HG02840 (cell line): Measurements from ENCODE around the gene WDR83.
"Not testable (repeated sequence)": the region's sequence is repeated elsewhere in the genome, so short reads cannot be mapped to it uniquely, and the experiment has no call there.

Source experiments
- ATAC-seq: cut with Tn5 transposase; IDR thresholded peaks from one replicate; pipeline ENCODE4 v1.9.1; 2021; ENCODE audit warnings: mild to moderate bottlenecking, moderate library complexity, moderate number of reproducible peaks; ENCODE audit not compliant: unreplicated experiment, low FRiP score

Gene WDR83

DNA sequence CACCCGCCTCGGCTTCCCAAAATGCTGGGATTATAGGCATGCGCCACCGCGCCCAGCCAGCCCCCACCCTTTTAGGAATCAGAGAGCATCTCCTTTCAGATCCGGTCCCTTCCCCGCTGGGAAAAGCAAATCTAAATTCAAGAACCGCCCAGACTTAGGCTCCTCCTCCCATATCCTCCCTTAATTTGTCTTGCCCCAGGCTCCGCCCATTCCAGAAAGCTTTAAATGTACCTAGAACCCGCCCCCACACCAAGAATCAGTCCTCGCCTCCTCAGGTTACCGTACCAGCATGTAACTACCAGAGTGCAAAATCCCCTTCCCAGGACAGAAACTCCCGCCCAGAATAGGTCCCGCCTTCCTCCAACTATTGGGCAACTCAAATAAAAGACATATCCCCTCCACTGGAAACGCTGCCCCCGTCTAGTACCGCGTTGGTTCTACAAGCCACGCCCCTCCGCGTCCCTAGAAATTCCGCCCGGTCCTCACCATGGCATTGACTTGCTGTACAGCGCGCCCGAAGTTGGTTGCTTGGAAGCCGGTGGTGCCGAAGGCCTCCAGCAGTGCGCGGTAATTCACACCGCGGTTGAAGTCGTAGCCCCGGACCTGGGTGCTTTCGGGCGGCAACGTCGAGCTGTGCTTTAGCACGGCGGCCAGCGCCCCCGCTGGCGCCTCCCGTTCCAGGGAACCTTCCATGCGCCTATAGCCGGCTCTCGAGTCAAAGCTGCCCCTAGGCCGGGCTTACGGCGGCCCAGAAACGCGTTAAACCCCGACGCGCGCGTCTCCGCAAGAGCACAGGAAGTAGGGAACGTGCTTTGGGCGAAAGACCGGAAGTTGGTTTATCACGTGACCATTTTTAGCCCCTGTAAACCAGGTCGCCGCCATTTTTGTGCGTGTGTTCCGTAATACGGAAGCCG, 14.7 kb downstream of the WDR83 start, which contains the start of gene DHPS:
Gene DHPS (minus strand): TSS at position 807 of the 914 bp plus-strand sequence. CDS start 114 bp downstream, at position 693.
- ATAC-seq, result peak; percentile 77

DNA sequence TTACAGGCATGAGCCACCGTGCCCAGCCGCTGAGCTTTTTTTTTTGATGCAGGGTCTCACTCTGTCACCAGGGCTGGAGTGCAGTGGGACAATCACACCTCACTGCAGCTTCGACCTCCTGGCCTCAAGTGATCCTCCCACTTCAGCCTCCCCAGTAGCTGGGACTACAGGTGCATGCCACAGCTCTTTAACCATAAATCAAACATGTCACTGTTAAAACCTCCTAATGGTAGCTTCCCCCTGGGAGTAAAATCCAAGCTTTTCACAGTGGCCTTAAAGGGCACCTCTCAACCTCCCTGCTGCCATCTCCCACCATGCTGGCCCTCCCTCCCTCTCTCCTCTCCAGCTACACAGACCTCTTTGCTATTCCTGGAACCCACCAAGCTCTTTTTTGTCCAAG, 19.2 kb downstream of the WDR83 start:
- no peak for ATAC-seq

DNA sequence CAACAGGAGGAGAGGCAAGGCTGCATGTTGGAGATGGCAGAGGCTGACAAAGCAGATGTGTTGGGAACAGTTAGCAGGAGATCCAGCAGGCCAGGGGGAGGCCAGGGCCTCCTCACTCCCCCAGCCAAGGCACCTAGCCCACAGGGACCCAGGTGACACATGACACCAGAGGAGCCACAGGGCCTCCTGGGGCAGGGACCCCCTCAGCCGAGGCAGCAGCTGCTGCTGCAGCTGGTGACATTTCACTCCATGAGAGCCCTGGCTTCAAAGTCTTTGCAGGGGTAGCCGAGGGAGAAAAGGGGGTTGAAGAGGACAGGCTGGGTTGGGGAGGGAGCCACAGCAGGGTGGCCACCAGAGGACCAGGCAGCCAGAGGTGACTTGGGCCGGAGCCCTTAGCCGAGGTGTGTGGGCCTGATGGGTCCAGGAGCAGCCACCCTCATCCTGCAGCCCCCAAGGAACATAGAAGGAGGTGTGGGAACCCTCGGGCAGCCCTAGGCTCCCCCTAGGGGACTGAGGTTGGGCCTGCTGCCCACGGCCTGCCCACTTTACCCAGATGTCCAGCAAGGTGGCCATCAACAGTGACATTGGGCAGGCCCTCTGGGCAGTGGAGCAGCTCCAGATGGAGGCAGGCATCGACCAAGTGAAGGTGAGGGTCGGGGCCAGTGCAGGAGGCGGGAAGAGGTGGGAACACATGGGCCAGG, 21.0 kb downstream of the WDR83 start, which contains the start of gene GNG14:
Gene GNG14 (plus strand): TSS at position 503 of the 701 bp plus-strand sequence. CDS start 51 bp downstream, at position 554.
- ATAC-seq, result no peak

DNA sequence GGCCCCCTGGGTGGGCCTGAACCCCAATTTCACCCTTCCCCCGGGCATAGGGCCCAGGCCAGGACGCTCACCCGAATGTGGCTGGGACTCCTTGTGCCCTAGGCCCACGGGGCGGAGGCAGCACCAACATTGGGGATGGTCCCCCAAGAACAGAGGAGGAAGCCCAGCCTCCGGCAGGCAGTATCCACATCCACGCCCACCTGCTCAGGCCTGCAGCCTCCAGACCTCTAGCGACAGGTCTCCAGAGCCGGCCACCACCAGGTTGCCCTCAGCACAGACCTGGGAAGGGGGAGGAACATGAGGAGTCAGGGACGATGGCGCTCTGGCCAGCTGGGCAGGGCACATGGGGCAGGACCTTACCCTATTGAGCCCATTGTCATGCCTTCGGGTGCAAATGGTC, 22.4 kb downstream of the WDR83 start:
- ATAC-seq, result no peak

DNA sequence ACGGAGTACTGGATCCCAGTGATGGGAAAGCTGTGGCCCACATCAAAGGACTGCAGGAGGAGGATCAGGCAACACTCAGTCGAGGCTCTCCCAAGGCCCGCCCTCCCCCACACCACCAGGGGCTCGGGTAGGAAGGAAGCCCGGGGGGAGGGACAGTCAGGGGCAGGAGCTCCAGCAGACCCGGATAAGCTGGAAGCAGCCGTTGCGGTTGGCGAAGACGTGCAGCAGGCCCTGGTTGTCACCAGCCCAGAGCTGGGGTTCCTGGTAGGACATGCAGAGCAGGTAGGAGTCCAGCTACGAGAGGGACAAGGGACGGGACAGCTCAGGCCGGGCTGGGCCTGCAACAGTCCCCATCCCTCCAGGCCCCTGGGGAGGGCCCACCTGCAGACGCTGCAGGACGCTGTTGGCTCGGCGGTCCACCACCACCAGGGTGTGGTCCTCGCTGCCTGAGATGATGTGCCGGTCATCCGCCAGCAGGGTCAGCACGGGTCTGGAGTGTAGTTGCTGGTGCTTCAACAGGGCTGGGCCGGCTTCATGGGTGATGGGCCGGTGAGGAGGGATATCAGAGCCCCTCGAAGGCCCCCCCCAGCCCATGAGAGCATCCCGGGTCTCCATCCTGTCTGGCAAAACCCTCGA, 23.1 kb downstream of the WDR83 start:
- no peak for ATAC-seq

DNA sequence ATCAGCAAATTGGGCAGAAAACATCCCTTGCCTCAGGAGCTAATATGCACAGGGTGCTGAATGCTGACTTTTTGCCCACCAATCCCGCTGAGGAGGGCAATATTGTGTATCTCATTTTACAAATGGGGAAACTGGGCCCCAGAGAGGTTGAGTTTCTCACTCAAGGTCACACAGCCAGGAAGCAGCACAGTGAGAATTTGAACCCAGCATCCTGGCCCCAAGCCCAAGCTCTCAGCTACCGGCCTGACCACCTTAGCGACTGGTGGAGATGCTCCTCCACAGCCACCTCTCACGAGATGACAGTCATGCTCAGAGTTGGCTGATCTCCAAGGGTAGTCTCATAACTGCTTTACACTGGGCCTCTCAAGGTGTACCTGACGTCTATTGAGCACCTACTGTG, 26.4 kb downstream of the WDR83 start:
- no peak for ATAC-seq

DNA sequence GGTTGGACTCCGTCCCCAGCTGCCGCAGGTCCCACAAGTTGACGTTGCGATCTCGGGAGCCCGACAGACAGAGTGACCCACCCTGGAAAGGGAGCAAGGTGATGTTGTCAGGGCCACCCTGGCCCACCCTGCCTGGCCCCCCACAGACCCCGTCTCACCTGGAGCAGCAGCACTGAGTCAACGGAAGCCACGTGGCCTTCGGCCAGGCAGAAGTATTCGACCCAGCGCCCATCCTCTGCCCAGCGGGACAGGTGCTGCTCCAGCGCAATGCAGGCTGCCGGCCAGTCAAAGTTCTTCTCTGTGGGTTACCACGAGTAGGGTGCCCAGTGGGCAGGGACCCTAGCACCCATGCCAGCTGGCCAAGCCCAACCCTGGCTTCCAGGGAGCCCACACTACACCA, 28.0 kb downstream of the WDR83 start:
- no peak for ATAC-seq

DNA sequence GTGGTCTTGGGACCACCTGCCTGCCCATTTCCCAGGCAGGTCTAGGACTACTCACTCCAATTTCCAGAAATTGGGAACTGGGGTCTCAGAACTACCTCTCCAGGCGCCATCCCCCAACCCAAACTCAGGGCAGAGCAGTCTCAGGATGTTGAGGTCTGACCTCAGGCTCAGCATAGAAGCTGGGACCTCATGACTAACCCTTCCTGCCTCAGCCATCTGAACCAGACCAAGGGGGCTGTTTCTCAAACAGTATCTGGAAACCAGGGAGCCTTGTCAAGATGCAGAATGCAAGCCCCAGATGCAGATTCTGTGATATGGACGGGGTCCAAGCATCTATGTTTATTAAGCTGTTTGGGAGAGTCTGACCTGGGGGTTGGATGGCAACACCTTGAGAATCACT, 28.5 kb downstream of the WDR83 start:
- no peak for ATAC-seq

DNA sequence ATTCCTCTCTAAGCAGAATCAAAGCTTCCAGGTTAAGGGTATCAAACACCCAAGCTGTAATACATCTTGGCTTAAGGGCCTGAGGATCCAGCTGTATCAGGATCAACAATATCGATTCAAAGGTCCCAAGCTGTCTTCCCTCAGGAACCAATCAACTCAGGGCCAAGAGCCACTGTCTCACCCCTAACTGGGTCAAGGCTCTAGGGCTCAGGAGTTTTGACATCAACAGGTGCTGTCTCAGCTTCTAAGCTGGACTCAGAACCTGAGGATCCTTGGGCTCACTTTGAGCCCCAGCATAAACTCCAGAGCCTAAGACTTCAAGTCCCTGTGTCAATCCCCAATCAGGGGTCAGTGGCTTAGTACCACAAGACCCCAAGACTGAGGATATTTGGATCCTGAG, 28.9 kb downstream of the WDR83 start:
- no peak for ATAC-seq

DNA sequence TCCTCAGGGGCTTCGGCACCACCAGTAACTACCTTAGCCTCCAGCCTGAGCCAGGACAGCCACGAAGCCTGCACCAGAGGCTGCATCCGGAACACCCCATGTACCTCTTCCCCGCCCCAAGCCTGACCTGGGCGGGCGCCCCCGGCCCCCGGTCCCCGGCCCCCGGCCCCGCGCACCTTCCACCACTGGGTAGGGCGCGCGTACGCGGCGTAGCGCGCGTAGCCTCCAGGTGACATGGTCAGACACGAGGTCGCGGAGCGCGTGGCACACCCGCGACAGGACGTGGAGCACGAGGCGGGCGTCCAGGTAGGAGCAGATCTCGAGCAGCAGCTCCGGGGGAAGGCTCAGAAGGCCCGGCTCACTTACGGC, 29.4 kb downstream of the WDR83 start:
- peak; percentile 16 for ATAC-seq

GRCh38 chr19:12696366-12697335, 30.0 kb downstream of the WDR83 start, which contains the start of gene FBXW9:
FBXW9 (minus strand) TSS chr19:12696631; CDS start chr19:12696581, 50 bp downstream.
- ATAC-seq, result peak; percentile 75

GRCh38 chr19:12697425-12697824, 30.8 kb downstream of the WDR83 start:
- not testable (repeated sequence) for ATAC-seq

DNA sequence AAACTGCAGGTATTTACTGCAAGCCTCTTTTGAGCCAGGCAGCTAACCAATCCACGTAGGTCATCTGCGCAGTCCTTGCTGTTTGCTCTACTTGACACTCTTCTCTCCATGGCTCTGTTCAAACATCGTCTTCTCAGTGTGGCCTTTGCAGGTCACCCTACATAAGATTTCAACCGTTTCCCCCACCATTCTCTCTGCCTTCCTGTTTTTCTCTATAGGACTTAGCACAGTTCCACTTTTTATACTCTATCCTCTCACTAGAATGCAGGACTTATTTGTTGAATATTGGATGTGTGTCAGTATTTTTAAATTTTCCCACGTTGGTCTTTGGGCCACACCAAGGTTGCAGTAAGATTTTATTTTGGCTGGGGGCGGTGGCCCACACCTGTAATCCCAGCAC, 31.5 kb downstream of the WDR83 start:
- no peak for ATAC-seq

GRCh38 chr19:12701596-12702282, 35.1 kb downstream of the WDR83 start:
- no peak for ATAC-seq

DNA sequence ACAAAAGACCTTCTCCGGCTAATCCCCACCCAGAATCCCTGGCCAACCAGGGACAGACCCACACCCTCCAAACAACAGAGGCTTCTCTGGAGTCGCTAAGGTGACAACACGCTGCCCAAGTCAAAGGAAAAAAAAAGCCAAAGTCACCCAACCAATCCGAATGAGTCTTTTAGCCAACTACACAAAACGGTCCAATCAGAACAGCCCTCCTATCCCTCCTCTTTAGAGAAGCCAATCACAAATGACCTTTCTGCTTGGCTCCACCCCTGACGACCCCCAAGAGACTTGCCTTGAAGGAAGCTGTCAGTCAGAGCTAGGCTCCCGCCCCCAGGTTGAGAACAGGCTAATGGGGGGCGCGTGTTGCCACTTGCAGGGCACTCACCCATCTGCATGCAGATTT, 36.4 kb downstream of the WDR83 start:
- no peak for ATAC-seq

DNA sequence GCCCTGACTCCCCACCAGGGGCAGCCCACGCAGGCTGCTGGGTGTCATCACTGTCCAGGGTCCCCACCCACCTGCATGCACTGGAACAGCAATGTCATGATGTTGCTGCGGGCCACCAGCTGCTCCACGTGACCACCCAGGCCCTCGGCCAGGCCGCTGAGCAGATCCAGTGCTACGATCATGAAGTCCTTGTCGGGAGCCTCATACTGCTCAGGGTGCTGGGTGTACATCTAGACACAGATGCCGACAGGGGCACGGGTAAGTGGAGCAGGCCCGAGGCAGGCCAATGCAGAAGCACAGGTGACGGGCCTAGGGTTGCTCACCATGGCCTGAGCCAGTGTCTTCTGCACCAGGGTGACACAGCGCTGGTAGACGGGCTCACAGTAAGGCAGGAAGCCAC, 38.6 kb downstream of the WDR83 start:
- ATAC-seq, result no peak

DNA sequence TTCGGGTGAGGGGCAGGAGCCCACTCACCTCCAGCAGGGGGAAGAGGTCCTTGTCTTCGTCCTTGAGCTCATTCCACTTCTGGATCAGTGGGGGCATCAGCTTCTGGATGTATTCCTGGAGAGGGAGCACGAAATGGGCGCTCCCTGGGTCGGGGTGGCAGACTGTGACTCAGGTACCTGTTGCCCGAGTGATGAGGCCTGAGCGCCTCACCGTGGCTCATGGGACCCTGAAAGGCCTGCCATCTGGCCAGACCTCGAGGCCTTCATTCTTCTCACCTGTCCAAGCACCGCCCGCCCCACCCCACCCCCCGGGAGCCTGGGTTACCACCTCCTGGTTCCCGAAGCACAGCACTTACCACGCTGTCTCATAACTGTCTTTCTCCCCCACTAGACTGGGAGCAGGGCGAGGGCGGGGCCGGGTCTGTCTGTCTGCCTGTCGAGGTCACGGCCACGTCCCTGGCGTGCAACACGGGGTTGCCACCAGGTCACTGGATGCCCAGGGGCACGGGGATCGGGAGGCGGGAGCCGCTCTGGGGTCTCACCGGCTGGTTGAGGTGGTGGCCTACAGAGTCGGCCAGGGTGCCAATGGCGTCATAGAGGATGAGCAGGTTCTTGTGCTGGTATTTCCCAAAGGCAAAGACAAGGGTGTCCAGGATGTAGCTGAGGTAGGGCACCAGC, 39.2 kb downstream of the WDR83 start:
- ATAC-seq, result no peak

- ATAC-seq, result no peak
Observed at GRCh38 chr19:12706332-12706718, 39.7 kb downstream of the WDR83 start.

DNA sequence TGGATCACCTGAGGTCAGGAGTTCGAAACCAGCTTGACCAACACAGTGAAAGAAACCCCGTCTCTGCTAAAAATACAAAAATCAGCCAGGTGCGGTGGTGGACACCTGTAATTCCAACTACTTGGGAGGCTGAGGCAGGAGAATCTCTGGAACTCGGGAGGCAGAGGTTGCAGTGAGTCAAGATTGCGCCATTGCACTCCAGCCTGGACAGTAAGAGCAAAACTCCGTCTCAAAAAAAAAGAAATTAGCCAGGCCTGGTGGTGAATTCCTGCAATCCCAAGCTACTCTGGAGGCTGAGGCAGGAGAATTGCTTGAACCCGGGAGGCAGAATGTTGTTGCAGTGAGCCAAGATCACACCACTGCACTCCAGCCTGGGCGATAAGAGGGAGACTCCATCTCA, 42.0 kb downstream of the WDR83 start:
- no peak for ATAC-seq
